WERI-Rb-1 (cell line): ENCODE data around the gene GPR55.
A peak's percentile ranks its signal among the peaks of the same experiment; 100 is the strongest.

ENCODE experiments used
- DNase-seq: peaks from one replicate; pipeline ENCODE4 v3.0.0-alpha.2; 2020
- H3K27ac ChIP-seq: fragments of 250-450 bp; sonication (Bioruptor Pico); 2 replicates; pipeline ENCODE4 v1.5.1; 2020; ENCODE audit warnings: mild to moderate bottlenecking, moderate library complexity
- H3K27me3 ChIP-seq: fragments of 250-450 bp; sonication (Bioruptor Pico); 2 replicates; pipeline ENCODE4 v1.5.1; 2021; ENCODE audit warnings: mild to moderate bottlenecking, low read depth, moderate library complexity; ENCODE audit not compliant: insufficient read depth, severe bottlenecking
- H3K36me3 ChIP-seq: fragments of 250-450 bp; sonication (Bioruptor Pico); 2 replicates; pipeline ENCODE4 v1.5.1; 2020; ENCODE audit warnings: mild to moderate bottlenecking, moderate library complexity
- H3K4me3 ChIP-seq: 2 replicates; pipeline ENCODE4 v1.5.1; 2011; ENCODE audit warnings: low read depth, mild to moderate bottlenecking, control low read depth, low read length
- H3K9me3 ChIP-seq: fragments of 250-450 bp; sonication (Bioruptor Pico); 2 replicates; pipeline ENCODE4 v1.5.1; 2021; ENCODE audit warnings: mild to moderate bottlenecking, moderate library complexity; ENCODE audit not compliant: severe bottlenecking
- TF ChIP-seq, protein P1 (sequence below): IDR thresholded peaks from 2 replicates; pipeline ENCODE4 v1.5.1; 2011; ENCODE audit warnings: low read depth, mild to moderate bottlenecking, control low read depth, inconsistent platforms, low read length

GPR55 gene

DNA sequence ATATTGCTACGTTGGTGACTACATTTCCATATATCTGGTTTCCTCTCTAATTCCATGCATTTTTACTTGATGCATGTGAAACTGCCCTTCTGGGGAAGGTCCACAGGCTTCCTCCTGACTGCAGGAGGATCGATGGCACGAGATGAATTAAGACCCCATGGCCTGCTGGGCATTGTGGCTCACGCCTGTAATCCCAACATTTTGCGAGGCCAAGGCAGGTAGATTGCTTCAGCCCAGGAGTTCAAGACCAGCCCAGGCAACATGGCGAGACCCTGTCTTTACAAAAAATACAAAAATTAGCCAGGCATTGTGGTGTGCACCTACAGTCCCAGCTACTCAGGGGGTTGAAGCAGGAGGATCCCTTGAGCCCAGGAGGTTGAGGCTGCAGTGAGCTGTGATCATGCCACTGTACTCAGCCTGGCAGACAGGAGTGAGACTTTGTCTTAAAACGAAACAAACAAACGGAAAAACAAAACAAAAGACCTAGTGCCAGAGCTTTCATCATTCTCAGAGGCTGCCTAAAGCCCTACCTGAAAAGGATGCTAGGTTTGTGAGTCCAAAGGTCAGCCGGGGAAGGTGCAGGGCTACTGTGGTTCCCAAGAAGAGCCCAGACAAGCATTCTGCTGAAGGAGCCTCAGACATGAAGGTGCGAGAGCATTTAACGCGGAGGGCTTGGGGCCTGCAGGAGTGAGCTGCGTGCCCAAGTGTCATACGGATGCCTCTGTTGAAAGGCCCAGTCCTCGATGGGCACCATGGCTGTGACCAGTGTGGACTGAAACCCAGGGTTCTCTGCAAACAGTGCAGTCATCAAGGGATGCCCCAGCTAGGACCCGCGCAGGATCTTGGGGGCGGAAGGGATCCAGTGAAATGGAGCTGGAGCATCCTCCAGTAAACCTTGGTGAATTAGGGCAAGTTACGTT is 21.6 kb downstream of the GPR55 start:
- no peaks in the 10 kb centered on the region for H3K9me3 ChIP-seq
- DNase-seq, result no peak
- no peak overlapping the region for H3K27ac ChIP-seq
- no peaks in the 10 kb centered on the region for H3K27me3 ChIP-seq
- H3K36me3 ChIP-seq, result no peaks in the 10 kb centered on the region
- TF ChIP-seq, protein P1, sequence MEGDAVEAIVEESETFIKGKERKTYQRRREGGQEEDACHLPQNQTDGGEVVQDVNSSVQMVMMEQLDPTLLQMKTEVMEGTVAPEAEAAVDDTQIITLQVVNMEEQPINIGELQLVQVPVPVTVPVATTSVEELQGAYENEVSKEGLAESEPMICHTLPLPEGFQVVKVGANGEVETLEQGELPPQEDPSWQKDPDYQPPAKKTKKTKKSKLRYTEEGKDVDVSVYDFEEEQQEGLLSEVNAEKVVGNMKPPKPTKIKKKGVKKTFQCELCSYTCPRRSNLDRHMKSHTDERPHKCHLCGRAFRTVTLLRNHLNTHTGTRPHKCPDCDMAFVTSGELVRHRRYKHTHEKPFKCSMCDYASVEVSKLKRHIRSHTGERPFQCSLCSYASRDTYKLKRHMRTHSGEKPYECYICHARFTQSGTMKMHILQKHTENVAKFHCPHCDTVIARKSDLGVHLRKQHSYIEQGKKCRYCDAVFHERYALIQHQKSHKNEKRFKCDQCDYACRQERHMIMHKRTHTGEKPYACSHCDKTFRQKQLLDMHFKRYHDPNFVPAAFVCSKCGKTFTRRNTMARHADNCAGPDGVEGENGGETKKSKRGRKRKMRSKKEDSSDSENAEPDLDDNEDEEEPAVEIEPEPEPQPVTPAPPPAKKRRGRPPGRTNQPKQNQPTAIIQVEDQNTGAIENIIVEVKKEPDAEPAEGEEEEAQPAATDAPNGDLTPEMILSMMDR, result no peak
- no peak overlapping the region for H3K4me3 ChIP-seq

DNA sequence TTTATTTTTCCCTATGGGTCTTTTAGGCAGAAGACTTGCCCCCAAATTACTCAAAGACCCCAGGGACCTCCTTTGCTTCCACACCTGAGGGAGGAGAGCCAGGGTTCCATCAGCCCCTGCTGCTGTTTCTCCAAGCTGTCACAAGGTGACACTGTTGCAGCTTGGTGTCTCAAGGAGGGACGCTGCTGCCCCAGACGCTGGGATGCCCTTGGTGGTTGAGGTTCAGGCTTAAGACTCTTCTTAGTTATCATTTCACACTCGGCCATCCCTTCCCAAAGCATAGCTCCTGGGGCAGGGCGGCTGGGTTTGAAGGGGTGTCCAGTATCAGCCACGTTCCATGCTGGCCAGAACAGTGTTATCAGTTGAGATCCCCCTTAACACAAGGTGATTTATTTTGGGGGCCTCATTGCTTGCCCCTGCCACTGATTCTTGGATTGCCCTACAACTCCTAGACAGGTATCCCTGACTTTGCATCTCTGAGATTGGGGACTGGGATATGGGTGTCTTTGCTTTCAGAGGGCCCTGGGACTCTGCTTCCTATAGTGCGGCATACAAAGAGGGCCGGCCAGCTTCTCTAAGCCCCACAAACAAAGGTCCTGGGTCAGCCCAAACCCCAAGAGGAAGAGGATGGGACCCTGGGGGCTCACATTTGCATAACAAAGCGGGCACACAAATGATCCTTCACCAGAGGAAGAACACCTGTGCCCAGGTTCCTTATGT is 22.7 kb downstream of the GPR55 start:
- no peak overlapping the region for H3K4me3 ChIP-seq
- TF ChIP-seq, protein P1, result peak; percentile 94
- no peaks in the 10 kb centered on the region for H3K9me3 ChIP-seq

DNA sequence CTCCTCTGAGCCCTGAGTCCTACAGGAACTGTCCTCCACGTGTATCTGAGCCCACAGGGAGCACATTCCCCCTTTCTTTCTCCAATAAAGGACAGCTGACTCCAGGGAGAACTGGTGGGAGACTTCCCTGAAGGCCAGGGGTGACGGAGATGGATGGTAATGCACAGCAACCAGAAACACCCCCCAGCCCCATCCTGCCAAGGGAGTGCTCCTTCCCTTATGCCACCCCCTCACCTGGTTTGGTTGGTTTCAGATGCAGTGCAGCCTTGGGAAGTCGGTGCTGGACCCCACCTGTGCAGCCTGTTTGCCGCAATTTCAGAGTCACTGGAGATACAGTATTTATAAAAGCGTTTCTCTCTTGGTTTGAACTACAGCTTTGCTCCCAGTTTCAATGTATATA is 24.0 kb downstream of the GPR55 start:
- H3K36me3 ChIP-seq, result no peaks in the 10 kb centered on the region
- no peak overlapping the region for H3K4me3 ChIP-seq
- no peak for DNase-seq
- no peaks in the 10 kb centered on the region for H3K9me3 ChIP-seq
- H3K27me3 ChIP-seq, result no peaks in the 10 kb centered on the region
- TF ChIP-seq, protein P1, result no peak
- no peak overlapping the region for H3K27ac ChIP-seq

More for the DNA sequence above, 22.7 kb downstream of the GPR55 start:
- peak; percentile 69 for DNase-seq
- no peak overlapping the region for H3K27ac ChIP-seq
- no peaks in the 10 kb centered on the region for H3K27me3 ChIP-seq
- H3K36me3 ChIP-seq, result no peaks in the 10 kb centered on the region

DNA sequence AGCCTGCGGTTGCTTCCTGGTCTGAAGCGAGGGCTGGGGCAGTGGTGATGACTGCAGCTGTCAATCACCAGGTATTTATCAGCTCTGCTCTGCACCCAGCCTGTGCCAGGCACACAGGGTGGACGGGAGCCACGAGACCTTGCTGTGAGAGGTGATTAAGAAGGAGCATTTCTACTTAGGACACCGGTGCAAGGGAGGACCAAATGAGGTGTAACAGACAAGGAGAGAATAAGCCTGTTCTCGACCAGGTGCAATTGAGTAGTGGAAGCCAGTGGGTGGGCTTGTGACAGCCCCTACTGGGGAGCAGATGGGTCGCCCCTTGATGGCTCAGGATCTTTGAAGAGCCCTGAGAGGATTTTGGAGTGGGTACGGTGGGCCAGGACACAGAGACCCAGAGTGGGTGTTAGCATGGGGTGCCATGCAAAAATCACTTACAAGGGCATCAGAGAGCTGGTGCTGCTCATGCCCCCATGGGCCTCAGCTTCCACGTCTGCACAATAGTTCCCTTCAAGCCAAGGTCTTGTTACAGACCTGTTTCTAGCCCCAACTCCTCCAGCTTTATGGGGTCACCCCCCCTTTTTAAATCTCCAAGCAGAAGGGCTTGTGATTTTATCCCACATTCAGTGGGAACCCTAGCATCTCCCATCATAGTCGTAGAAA is 24.6 kb downstream of the GPR55 start:
- TF ChIP-seq, protein P1, result no peak
- no peaks in the 10 kb centered on the region for H3K9me3 ChIP-seq
- no peak overlapping the region for H3K4me3 ChIP-seq
- no peaks in the 10 kb centered on the region for H3K27me3 ChIP-seq
- no peaks in the 10 kb centered on the region for H3K36me3 ChIP-seq
- no peak for DNase-seq
- H3K27ac ChIP-seq, result no peak overlapping the region

DNA sequence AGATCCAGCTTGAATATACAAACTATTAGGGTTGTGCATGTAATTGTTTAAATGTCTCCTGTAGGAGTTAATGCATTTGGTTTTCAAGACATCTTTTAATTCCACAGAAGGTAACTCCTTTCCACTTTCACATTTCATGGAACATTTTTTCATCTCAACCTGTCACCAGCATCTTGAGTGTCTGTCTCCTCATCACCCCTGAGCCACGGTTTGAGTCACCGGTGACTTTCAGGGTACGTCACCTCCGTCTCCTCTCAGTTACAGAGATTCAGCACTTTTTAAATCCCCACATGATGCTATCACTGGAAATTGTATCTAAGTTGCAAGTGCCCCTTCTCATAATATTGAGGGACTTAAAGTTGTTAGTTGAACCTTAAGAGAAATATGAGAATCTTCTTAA is 25.3 kb downstream of the GPR55 start:
- Histone ChIP-seq H3K9me3 (no peaks in the 10 kb centered on the region), H3K27me3 (no peaks in the 10 kb centered on the region), H3K36me3 (no peaks in the 10 kb centered on the region), H3K4me3 (no peak overlapping the region), H3K27ac (no peak overlapping the region)
- no peak for DNase-seq
- TF ChIP-seq, protein P1, result no peak
